Type B pancreatic cell (in vitro differentiated cells): Measurements from ENCODE around the gene PPARA. TPM values are rescaled to one million over a fixed set of nuclear protein-coding genes. Genes with fewer than 3 reads are reported as not detected.
"Not testable (repeated sequence)": the region's sequence is repeated elsewhere in the genome, so short reads cannot be mapped to it uniquely, and the experiment has no call there.

Experiments used
- DNase-seq: peaks from one replicate; pipeline ENCODE4 v3.0.0; 2021; ENCODE audit warnings: mixed read lengths; ENCODE audit not compliant: unreplicated experiment; ENCODE audit errors: extremely low spot score
- H3K27ac Mint-ChIP-seq: 2 replicates; pipeline ENCODE4 v1.8.0; 2021; ENCODE audit warnings: mild to moderate bottlenecking, mixed read lengths
- H3K27me3 Mint-ChIP-seq: 2 replicates; pipeline ENCODE4 v1.8.0; 2021; ENCODE audit warnings: mixed read lengths
- H3K36me3 Mint-ChIP-seq: 2 replicates; pipeline ENCODE4 v1.8.0; 2021; ENCODE audit warnings: mixed read lengths
- H3K4me1 Mint-ChIP-seq: one replicate; pipeline ENCODE4 v1.8.0; 2021; ENCODE audit warnings: mixed read lengths; ENCODE audit not compliant: unreplicated experiment
- H3K4me3 Mint-ChIP-seq: 2 replicates; pipeline ENCODE4 v1.8.0; 2021; ENCODE audit warnings: mild to moderate bottlenecking, mixed read lengths
- H3K9me3 Mint-ChIP-seq: 2 replicates; pipeline ENCODE4 v1.8.0; 2021; ENCODE audit warnings: mixed read lengths
- total RNA-seq: library from RNA; stranded (reverse); gene quantifications from 2 replicates; pipeline ENCODE4 v1.2.1, GENCODE V29; 2021; ENCODE audit warnings: low replicate concordance
- TF ChIP-seq, protein P1 (sequence below): fragments of 200-600 bp; sonication (generic); conservative IDR thresholded peaks from 2 replicates; pipeline ENCODE4 v1.5.0; 2021; ENCODE audit warnings: antibody characterized with exemption, mild to moderate bottlenecking

The PPARA gene
- total RNA-seq, 1 donor from 2014 or later: 22.7 TPM

GRCh38 chr22:46127556-46127955 lies 22.8 kb upstream of the PPARA start:
- TF ChIP-seq, protein P1, sequence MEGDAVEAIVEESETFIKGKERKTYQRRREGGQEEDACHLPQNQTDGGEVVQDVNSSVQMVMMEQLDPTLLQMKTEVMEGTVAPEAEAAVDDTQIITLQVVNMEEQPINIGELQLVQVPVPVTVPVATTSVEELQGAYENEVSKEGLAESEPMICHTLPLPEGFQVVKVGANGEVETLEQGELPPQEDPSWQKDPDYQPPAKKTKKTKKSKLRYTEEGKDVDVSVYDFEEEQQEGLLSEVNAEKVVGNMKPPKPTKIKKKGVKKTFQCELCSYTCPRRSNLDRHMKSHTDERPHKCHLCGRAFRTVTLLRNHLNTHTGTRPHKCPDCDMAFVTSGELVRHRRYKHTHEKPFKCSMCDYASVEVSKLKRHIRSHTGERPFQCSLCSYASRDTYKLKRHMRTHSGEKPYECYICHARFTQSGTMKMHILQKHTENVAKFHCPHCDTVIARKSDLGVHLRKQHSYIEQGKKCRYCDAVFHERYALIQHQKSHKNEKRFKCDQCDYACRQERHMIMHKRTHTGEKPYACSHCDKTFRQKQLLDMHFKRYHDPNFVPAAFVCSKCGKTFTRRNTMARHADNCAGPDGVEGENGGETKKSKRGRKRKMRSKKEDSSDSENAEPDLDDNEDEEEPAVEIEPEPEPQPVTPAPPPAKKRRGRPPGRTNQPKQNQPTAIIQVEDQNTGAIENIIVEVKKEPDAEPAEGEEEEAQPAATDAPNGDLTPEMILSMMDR: no peak
- no peaks in the 10 kb centered on the region for H3K4me1 Mint-ChIP-seq
- no peak for DNase-seq
- H3K36me3 Mint-ChIP-seq: no peaks in the 10 kb centered on the region
- H3K27me3 Mint-ChIP-seq: no peaks in the 10 kb centered on the region
- no peaks in the 10 kb centered on the region for H3K9me3 Mint-ChIP-seq
- no peak overlapping the region for H3K4me3 Mint-ChIP-seq
- H3K27ac Mint-ChIP-seq: no peak overlapping the region

- Mint-ChIP-seq H3K36me3 (no peaks in the 10 kb centered on the region), H3K4me1 (no peaks in the 10 kb centered on the region), H3K4me3 (no peak overlapping the region), H3K27me3 (no peaks in the 10 kb centered on the region), H3K27ac (no peak overlapping the region), H3K9me3 (no peaks in the 10 kb centered on the region)
- no peak for DNase-seq
- TF ChIP-seq, protein P1: no peak
Measured at GRCh38 chr22:46128606-46129005, 21.7 kb upstream of the PPARA start.

DNA sequence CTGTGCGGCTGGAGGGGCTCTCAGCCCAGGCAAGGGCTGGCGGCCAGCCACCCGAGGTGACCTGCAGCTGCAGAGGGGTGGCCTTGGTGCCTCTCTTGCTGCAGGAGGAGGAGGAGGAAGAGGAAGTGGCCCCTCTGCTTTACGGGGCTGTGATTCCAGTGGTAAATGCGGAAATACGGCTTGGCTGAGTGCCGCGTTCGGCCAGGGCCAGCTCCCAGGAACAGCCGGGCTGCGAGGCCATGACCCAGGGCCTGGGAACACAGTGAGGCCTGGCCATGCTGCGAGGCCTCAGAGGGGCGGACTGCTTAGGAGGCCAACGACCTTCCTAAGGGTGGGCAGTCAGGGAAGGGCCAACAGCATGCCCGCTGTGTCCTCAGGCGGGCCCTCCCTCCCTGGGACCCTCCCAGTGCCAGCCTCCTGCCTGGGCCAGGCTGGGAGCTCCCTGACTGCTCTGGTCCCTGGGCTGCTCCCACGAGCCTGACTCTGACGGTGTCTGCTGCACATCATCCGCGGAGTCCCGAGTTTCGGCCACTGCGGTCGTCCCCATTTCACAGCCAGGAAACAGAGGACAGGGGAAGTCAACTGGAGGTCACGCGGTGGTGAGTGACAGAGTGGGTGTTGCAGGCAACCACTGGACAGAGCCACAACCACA lies 20.8 kb upstream of the PPARA start:
- TF ChIP-seq, protein P1: no peak
- no peak overlapping the region for H3K27ac Mint-ChIP-seq

GRCh38 chr22:46131151-46131587 lies 19.2 kb upstream of the PPARA start:
- TF ChIP-seq, protein P1: peak; percentile 64
- no peaks in the 10 kb centered on the region for H3K9me3 Mint-ChIP-seq
- H3K27me3 Mint-ChIP-seq: no peaks in the 10 kb centered on the region
- DNase-seq: no peak
- no peak overlapping the region for H3K27ac Mint-ChIP-seq
- no peak overlapping the region for H3K4me3 Mint-ChIP-seq
- H3K4me1 Mint-ChIP-seq: no peaks in the 10 kb centered on the region
- H3K36me3 Mint-ChIP-seq: no peaks in the 10 kb centered on the region

More for the DNA sequence above, 20.8 kb upstream of the PPARA start:
- Mint-ChIP-seq H3K36me3 (no peaks in the 10 kb centered on the region), H3K4me3 (no peak overlapping the region), H3K4me1 (no peaks in the 10 kb centered on the region), H3K27me3 (no peaks in the 10 kb centered on the region), H3K9me3 (no peaks in the 10 kb centered on the region)
- DNase-seq: no peak

DNA sequence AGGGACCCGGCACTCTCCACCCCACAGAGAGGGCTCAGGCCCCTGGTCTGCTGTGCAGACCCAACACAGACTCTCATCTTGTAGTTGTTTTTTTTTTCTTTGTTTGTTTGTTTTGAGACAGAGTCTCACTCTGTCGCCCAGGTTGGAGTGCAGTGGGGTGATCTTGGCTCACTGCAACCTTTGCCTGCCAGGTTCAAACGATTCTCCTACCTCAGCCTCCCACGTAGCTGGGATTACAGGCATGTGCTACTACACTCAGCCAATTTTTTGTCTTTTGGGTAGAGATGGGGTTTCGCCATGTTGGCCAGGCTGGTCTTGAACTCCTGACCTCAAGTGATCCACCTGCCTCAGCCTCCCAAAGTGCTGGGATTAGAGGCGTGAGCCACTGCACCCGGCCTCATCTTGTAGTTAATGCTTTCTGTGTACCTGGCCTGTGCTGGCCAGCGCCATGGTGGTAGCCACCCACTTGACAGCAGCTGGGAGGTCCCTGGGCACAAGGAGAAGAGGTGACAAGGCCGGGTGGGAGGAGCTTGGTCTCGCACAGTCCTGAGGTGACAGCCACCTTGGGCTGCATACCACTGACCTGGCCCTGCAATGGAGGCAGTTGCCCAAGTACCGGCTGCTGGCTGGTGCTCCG lies 18.0 kb upstream of the PPARA start:
- not testable (repeated sequence) for H3K36me3 Mint-ChIP-seq, H3K4me3 Mint-ChIP-seq, H3K27me3 Mint-ChIP-seq, DNase-seq, H3K9me3 Mint-ChIP-seq, H3K27ac Mint-ChIP-seq, H3K4me1 Mint-ChIP-seq

DNA sequence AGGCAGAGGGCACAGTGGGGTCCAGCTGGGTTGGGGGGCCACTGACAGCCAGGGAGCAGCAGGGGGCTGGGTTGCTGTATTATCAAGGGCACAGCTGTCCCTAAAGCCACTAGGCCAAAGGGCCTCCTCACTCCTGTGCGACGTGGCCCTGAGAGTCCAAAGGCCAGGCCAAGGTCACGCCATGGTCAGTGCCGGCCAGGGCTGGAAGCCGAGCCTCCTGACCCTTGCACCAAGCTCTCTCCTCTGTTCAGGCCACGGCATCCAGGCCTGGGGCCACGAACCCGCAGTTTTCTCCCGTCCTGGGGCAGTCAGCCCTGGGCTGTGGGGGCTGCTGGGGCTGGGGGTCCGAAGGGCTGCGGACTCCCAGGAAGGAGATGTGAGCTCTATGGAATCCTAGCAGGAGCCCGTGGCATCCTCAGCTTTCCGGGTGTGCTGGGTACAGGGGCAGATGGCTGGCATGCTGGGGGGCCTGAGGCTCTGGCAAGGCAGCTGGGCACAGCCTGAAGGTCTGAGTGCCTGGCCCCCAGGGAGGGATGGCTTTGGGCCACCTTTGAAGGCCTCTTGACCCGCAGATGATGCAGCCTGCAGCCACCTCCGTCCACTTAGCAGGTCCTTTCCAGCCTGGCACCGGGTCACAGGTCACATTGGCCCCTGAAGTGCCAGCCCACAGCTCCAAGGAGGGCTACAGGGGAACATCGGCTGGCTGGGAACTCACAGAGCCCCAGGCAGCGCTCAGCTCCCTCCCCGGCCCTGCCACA lies 17.3 kb upstream of the PPARA start:
- no peaks in the 10 kb centered on the region for H3K9me3 Mint-ChIP-seq
- no peak for DNase-seq
- TF ChIP-seq, protein P1: no peak
- H3K27me3 Mint-ChIP-seq: no peaks in the 10 kb centered on the region
- no peaks in the 10 kb centered on the region for H3K36me3 Mint-ChIP-seq
- H3K27ac Mint-ChIP-seq: no peak overlapping the region
- H3K4me1 Mint-ChIP-seq: peaks cover 3% of the 10 kb centered on the region
- H3K4me3 Mint-ChIP-seq: no peak overlapping the region
